Uterus (tissue), 4 donors: ENCODE measurements around the gene LTBP4. TPM values are rescaled to one million over a fixed set of nuclear protein-coding genes. Genes with fewer than 3 reads are reported as not detected.

Experiments used
- DNase-seq, 2 donors: peaks; one replicate each; pipeline ENCODE4 v3.0.0-alpha.2; 2019 to 2020
- H3K27ac ChIP-seq, 2 donors: fragments of 200-600 bp; sonication (generic); 1 replicate in 1 of 2; 2 replicates in 1 of 2; pipeline ENCODE4 v1.5.1; 2016 to 2018
- H3K27me3 ChIP-seq, 2 donors: fragments of 200-600 bp; sonication (generic); one replicate each; pipeline ENCODE4 v1.5.1; 2018 to 2019; ENCODE audit warnings: control low read depth in 1 of 2
- H3K36me3 ChIP-seq, 2 donors: fragments of 200-600 bp; sonication (generic); one replicate each; pipeline ENCODE4 v1.5.1; 2019; ENCODE audit warnings: control low read depth in 1 of 2
- H3K4me1 ChIP-seq, 2 donors: fragments of 200-600 bp; sonication (generic); one replicate each; pipeline ENCODE4 v1.5.1; 2018 to 2019; ENCODE audit warnings: control low read depth in 1 of 2
- H3K4me3 ChIP-seq, 2 donors: fragments of 200-600 bp; sonication (generic); 1 replicate in 1 of 2; 2 replicates in 1 of 2; pipeline ENCODE4 v1.5.1; 2018 to 2019; ENCODE audit warnings: mild to moderate bottlenecking in 1 of 2
- H3K9me3 ChIP-seq, 2 donors: fragments of 200-600 bp; sonication (generic); one replicate each; pipeline ENCODE4 v1.5.1; 2019; ENCODE audit warnings: control low read depth in 1 of 2
- POLR2A ChIP-seq, 2 donors: fragments of 450-650 bp; IDR thresholded peaks; one replicate each; pipeline ENCODE4 v1.6.1; 2016; ENCODE audit warnings: antibody characterized with exemption in 2 of 2, mild to moderate bottlenecking in 1 of 2, moderate library complexity in 1 of 2
- intact Hi-C: fragments of 100-400 bp; cut with DNase I; formaldehyde crosslinking; loops from one replicate; pipeline ENCODE4 v1.15.1; 2023; ENCODE audit warnings: low total_unique reads
- total RNA-seq, 4 donors: library from RNA; depleted of rRNA in 3 of 4; stranded (reverse); fragments of >200 nt in 3 of 4; gene quantifications; one replicate each; pipeline versions ENCODE4 v1.1.0 to v1.2.4, GENCODE V29; 2014 to 2023
- TF ChIP-seq, protein P1 (sequence below), 4 experiments: fragments of 200-600 bp in 2 of 4; fragments of 450-650 bp in 2 of 4; sonication (generic) in 2 of 4; IDR thresholded peaks; one replicate each; pipeline ENCODE4 v1.5.1; 2016 to 2019; ENCODE audit warnings: antibody characterized with exemption in 4 of 4, mild to moderate bottlenecking in 2 of 4, moderate library complexity in 1 of 4
- donor health status: DM: yes; HTN: yes; CAD: no.

LTBP4 gene
- total RNA-seq, 4 donors from 2014 or later: 163 to 1,000 (median 501) TPM

DNA sequence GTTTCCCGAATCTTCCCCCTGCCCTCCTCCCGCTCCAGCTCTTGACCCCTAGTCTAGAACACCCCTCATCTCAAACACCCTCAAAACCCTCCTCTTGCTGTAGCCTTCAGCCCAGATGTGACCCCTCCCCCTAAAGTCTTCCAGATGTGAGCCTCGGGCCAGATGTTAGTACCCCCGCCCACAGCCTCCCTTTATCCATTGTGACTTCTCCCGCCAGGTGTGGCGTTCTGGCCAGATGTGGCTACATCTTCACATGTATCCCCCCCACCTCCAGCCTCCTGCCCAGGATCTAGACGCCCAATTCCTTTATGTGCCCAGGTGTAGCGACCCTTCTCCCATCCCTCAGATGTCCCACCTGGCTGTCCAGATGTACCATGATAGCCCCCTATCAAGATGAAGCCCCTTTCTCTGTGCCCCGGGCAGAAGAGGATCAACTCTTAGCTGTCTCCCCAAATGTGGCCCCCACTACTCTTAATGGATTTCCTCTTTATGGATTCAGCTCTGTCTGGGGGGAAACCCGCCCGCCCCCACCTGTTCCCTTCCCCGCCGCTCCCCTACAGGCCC lies 517 bp upstream of the LTBP4 start:
- intact Hi-C loops: loop anchor here (10.0 kb wide), 1 partner anchor 136 kb away; the partner anchor contains the start of genes BLVRB and SPTBN4

DNA sequence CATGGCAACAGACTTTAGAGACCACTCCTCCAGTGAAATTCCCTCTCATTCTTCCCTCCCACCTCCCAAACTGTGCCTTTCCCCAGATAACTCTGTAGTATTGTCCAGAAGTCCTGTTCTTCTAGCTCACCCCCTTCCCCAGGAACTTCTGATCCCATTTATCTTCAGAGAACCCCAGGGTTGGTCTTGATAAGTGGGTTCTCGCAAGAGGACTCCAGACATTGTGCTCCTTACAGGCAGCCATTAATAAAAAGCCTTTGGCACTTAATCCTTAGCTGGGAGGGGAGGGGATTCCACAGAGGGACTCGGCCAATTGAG lies 1.9 kb downstream of the LTBP4 start:
- Histone ChIP-seq H3K9me3 (no peaks in the 10 kb centered on the region), H3K36me3 (no peaks in the 10 kb centered on the region), H3K27ac (peak overlapping the region; percentile 91 to 97), H3K4me1 (peaks cover 0 to 43% of the 10 kb centered on the region in 2 donors), H3K4me3 (peak overlapping the region; percentile 52 to 66), H3K27me3 (no peaks in the 10 kb centered on the region)
- TF ChIP-seq, protein P1, sequence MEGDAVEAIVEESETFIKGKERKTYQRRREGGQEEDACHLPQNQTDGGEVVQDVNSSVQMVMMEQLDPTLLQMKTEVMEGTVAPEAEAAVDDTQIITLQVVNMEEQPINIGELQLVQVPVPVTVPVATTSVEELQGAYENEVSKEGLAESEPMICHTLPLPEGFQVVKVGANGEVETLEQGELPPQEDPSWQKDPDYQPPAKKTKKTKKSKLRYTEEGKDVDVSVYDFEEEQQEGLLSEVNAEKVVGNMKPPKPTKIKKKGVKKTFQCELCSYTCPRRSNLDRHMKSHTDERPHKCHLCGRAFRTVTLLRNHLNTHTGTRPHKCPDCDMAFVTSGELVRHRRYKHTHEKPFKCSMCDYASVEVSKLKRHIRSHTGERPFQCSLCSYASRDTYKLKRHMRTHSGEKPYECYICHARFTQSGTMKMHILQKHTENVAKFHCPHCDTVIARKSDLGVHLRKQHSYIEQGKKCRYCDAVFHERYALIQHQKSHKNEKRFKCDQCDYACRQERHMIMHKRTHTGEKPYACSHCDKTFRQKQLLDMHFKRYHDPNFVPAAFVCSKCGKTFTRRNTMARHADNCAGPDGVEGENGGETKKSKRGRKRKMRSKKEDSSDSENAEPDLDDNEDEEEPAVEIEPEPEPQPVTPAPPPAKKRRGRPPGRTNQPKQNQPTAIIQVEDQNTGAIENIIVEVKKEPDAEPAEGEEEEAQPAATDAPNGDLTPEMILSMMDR (IDR thresholded peaks at IDR 0.05): no peak
- TF ChIP-seq POLR2A (IDR thresholded peaks at IDR 0.05): no peak
- DNase-seq: no peak
- intact Hi-C loops: loop anchor here (10.0 kb wide), 1 partner anchor 138 kb away; the partner anchor contains the start of genes BLVRB and SPTBN4

More for the DNA sequence above, 517 bp upstream of the LTBP4 start:
- no peaks in the 10 kb centered on the region for H3K9me3 ChIP-seq
- TF ChIP-seq, protein P1 (IDR thresholded peaks at IDR 0.05): no peak
- TF ChIP-seq POLR2A (IDR thresholded peaks at IDR 0.05): no peak
- DNase-seq: peak in 1 of 2 donors; percentile 59
- peak overlapping the region; percentile 91 to 97 for H3K27ac ChIP-seq
- H3K27me3 ChIP-seq: no peaks in the 10 kb centered on the region
- peak overlapping the region in 1 of 2 donors; percentile 66 for H3K4me3 ChIP-seq
- no peaks in the 10 kb centered on the region for H3K36me3 ChIP-seq
- peaks cover 0 to 44% of the 10 kb centered on the region in 2 donors for H3K4me1 ChIP-seq

DNA sequence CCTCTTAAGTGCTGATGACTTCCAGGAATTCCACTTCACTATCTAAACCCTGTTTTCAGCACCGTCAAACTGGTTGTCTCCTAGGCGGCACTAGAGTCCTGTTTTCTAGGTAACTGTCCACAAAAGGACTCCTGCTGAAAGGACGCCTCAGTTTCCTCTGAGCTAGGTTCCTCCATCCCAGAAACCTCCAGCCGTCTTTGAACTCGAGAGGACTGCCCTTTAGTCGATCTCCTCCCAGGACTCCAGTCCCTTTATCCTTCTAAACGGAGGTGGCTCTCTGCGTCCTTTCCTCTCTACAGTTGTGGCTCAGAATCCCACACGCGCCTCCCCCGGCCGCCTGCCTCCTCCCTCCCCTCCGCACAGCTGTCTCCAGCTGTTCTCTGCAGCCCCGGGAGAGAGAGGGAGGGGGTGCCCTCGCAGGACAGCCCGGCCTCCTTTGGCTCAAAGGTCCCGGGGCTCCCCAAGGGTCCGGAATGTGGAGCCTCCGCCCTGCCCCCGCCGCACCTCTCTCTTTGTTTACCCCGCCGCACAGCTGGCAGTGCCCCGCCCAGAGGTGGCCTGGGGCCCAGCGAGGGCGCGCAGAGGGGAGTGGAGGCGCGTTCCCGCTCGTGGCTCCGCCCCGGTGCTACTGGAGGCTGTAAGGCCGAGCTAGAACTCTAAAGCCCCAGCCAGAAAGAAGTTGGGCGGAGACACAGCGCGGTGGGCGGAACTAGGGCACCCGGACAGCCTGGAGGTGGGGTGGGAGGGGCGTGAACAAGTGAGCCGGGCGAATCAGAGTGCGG lies 2.4 kb downstream of the LTBP4 start:
- Histone ChIP-seq H3K4me3 (peak overlapping the region; percentile 52 to 66), H3K36me3 (no peaks in the 10 kb centered on the region), H3K27ac (peak overlapping the region; percentile 91 to 97), H3K27me3 (no peaks in the 10 kb centered on the region), H3K9me3 (no peaks in the 10 kb centered on the region), H3K4me1 (peaks cover 0 to 43% of the 10 kb centered on the region in 2 donors)
- TF ChIP-seq, protein P1 (IDR thresholded peaks at IDR 0.05): peak in 3 of 4 experiments; percentile 4 to 20 (median 8)
- TF ChIP-seq POLR2A (IDR thresholded peaks at IDR 0.05): peak; percentile 74 to 89
- DNase-seq: peak; percentile 99
- intact Hi-C loops: loop anchor here (10.0 kb wide), 1 partner anchor 139 kb away; the partner anchor contains the start of genes BLVRB and SPTBN4

DNA sequence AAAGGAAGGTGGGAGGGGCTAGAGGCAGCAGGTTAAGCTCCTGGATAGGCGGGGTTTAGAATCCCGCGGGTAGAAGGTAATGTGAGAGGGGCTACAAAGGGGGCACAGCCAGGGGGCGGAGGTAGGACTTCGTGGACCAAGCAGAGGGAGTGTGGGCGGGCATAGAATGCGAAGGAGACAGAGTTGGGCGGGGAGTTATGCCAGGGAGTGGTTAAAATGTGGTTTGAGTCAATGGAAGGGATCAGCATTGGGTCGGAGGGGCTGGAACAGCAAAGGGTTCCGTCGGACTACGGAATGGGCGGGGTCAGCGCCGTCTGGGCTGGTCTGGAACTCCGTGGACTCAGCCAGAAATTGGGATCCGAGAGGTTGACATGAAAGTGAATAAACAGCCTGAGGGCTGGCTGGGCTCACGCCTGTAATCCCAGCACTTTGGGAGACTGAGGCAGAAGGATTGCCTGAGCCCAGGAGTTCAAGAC lies 3.0 kb downstream of the LTBP4 start:
- no peaks in the 10 kb centered on the region for H3K9me3 ChIP-seq
- TF ChIP-seq, protein P1 (IDR thresholded peaks at IDR 0.05): peak in 1 of 4 experiments; percentile 3
- no peak for TF ChIP-seq POLR2A (IDR thresholded peaks at IDR 0.05)
- intact Hi-C loops: loop anchor here (10.0 kb wide), 1 partner anchor 139 kb away; the partner anchor contains the start of genes BLVRB and SPTBN4
- H3K4me1 ChIP-seq: peaks cover 0 to 43% of the 10 kb centered on the region in 2 donors
- no peaks in the 10 kb centered on the region for H3K27me3 ChIP-seq
- peak overlapping the region; percentile 52 to 66 for H3K4me3 ChIP-seq
- no peak for DNase-seq
- H3K27ac ChIP-seq: peak overlapping the region; percentile 91 to 97
- no peaks in the 10 kb centered on the region for H3K36me3 ChIP-seq
